Suprapubic skin (tissue), 4 donors: ENCODE data around the gene MIS12. TPM values are rescaled to one million over a fixed set of nuclear protein-coding genes. Genes with fewer than 3 reads are reported as not detected.

Source experiments
- DNase-seq, 2 donors: peaks; one replicate each; pipeline ENCODE4 v3.0.0-alpha.2; 2019; ENCODE audit warnings: low spot score in 2 of 2
- H3K27ac ChIP-seq: fragments of 200-600 bp; sonication (generic); one replicate; pipeline ENCODE4 v1.5.1; 2019
- H3K27me3 ChIP-seq: fragments of 200-600 bp; sonication (generic); one replicate; pipeline ENCODE4 v1.5.1; 2019
- H3K36me3 ChIP-seq: fragments of 200-600 bp; sonication (generic); one replicate; pipeline ENCODE4 v1.5.1; 2019
- H3K4me1 ChIP-seq: fragments of 200-600 bp; sonication (generic); one replicate; pipeline ENCODE4 v1.5.1; 2019
- H3K4me3 ChIP-seq: fragments of 200-600 bp; sonication (generic); one replicate; pipeline ENCODE4 v1.5.1; 2019; ENCODE audit warnings: mild to moderate bottlenecking
- H3K9me3 ChIP-seq: fragments of 200-600 bp; sonication (generic); one replicate; pipeline ENCODE4 v1.5.1; 2019
- EP300 ChIP-seq: sonication (generic); formaldehyde crosslinking; IDR thresholded peaks from one replicate; pipeline ENCODE4 v1.6.1; 2017; ENCODE audit warnings: antibody characterized with exemption
- POLR2A ChIP-seq, 2 donors: fragments of 450-650 bp; IDR thresholded peaks; one replicate each; pipeline ENCODE4 v1.6.1; 2017; ENCODE audit warnings: antibody characterized with exemption in 2 of 2, mild to moderate bottlenecking in 2 of 2, moderate library complexity in 2 of 2
- POLR2AphosphoS5 ChIP-seq, 3 donors: sonication (generic); formaldehyde crosslinking; IDR thresholded peaks; one replicate each; pipeline ENCODE4 v1.6.1; 2017; ENCODE audit warnings: antibody characterized with exemption in 3 of 3
- WGBS: methylation state at CpG from one replicate; pipeline ENCODE4 v1.1.5; 2018; 5-methylcytosine and 5-hydroxymethylcytosine counted together
- total RNA-seq, 4 donors: library from RNA; depleted of rRNA; stranded (reverse); fragments of >200 nt; gene quantifications; one replicate each; pipeline ENCODE4 v1.1.0, GENCODE V29; 2016
- TF ChIP-seq, protein P1 (sequence below), 2 donors: fragments of 200-600 bp in 1 of 2; fragments of 450-650 bp in 1 of 2; sonication (generic) in 1 of 2; IDR thresholded peaks; one replicate each; pipeline ENCODE4 v1.5.1; 2016 to 2019; ENCODE audit warnings: antibody characterized with exemption in 2 of 2, mild to moderate bottlenecking in 1 of 2, moderate library complexity in 1 of 2

The MIS12 gene
- total RNA-seq, 4 donors from 2014 or later = 5.8 to 15.2 (median 8.1) TPM

- Histone ChIP-seq H3K4me1 (peaks cover 12% of the 10 kb centered on the region), H3K9me3 (no peaks in the 10 kb centered on the region), H3K27me3 (no peaks in the 10 kb centered on the region), H3K36me3 (peaks cover 63% of the 10 kb centered on the region), H3K27ac (no peak overlapping the region), H3K4me3 (no peak overlapping the region)
- no peak for DNase-seq
- 62% methylated on average over 6 of the region's 6 CpGs for WGBS
- TF ChIP-seq POLR2A (IDR thresholded peaks at IDR 0.05) (no peak), EP300 (no peak), POLR2AphosphoS5 (IDR thresholded peaks at IDR 0.05) (no peak)
- TF ChIP-seq, protein P1, sequence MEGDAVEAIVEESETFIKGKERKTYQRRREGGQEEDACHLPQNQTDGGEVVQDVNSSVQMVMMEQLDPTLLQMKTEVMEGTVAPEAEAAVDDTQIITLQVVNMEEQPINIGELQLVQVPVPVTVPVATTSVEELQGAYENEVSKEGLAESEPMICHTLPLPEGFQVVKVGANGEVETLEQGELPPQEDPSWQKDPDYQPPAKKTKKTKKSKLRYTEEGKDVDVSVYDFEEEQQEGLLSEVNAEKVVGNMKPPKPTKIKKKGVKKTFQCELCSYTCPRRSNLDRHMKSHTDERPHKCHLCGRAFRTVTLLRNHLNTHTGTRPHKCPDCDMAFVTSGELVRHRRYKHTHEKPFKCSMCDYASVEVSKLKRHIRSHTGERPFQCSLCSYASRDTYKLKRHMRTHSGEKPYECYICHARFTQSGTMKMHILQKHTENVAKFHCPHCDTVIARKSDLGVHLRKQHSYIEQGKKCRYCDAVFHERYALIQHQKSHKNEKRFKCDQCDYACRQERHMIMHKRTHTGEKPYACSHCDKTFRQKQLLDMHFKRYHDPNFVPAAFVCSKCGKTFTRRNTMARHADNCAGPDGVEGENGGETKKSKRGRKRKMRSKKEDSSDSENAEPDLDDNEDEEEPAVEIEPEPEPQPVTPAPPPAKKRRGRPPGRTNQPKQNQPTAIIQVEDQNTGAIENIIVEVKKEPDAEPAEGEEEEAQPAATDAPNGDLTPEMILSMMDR (IDR thresholded peaks at IDR 0.05) = no peak
These were observed 5.4 kb upstream of the MIS12 start for GRCh38 chr17:5480962-5481361.

DNA sequence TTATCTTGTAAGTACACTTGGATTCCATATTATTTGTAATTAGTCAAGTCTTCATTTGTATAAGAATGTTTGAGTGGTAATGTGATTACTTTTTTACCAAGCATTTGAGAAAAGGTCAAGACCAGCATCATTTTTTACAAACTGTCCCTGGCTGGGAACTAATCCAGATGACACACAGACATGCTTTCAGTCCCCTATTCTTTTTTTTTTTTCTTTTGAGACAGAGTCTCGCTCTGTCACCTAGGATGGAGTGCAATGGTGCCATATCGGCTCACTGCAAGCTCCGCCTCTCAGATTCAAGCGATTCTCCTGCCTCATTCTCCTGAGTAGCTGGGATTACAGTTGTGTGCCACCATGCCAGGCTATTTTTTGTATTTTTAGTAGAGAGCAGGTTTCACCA lies 4.9 kb upstream of the MIS12 start:
- H3K4me3 ChIP-seq = no peak overlapping the region
- no peaks in the 10 kb centered on the region for H3K9me3 ChIP-seq
- no peak overlapping the region for H3K27ac ChIP-seq
- no peak for TF ChIP-seq POLR2AphosphoS5 (IDR thresholded peaks at IDR 0.05)
- no peak for TF ChIP-seq POLR2A (IDR thresholded peaks at IDR 0.05)
- TF ChIP-seq EP300 = no peak
- TF ChIP-seq, protein P1 (IDR thresholded peaks at IDR 0.05) = no peak
- peaks cover 58% of the 10 kb centered on the region for H3K36me3 ChIP-seq
- 93% methylated on average over 4 of the region's 4 CpGs for WGBS
- no peaks in the 10 kb centered on the region for H3K27me3 ChIP-seq
- H3K4me1 ChIP-seq = peaks cover 12% of the 10 kb centered on the region
- no peak for DNase-seq

DNA sequence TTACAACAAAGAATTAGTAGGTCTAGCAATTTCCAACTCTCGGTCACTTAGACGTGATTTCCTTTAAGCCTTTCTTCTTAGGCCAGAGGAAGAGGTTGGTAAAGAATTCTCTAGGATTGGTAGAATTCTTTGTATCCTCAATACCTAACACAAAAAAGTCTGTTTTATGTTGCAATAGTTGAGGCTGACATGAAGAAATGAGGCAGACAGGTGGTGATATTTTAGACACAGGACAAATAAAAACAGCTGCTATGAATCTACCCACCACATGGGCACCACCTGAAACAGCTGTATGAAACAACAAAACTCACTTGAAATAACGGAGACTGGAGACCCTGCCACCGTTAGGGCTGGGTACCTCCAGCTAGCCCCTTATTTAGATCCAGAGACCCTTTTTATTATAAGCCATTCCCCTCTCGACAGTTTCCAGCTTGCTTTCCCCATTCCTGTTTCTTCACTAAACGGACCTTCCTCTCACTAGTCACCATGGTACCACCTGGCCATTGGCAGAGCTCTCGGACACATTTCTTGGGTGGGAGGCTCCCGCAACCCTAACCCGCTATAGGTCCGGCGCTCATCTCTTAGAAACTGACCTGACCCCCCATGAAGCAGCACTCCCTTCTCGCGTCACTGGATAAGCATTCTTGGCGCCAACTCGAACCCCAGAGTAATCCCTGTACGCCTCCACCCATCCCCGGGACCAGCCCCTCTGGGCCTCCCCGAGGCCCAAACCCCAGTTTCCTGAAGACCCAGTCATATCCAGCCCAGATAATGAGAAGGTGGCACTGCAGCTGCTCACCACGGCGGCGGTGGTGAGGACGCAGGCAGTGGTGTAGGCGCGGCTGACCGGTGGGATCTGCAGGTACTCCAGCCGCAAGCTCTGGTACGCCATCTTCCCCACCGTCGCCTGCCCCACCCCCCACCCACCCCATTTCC lies 828 bp upstream of the MIS12 start, which contains the start of gene DERL2:
DERL2 (minus strand) TSS at position 909 of the 936 bp plus-strand sequence; CDS start at position 892, 17 bp downstream.
- Histone ChIP-seq H3K27me3 (no peaks in the 10 kb centered on the region), H3K36me3 (peaks cover 32% of the 10 kb centered on the region)

GRCh38 chr17:5488752-5489151 lies 2.4 kb downstream of the MIS12 start:
- 60% methylated on average over 8 of the region's 8 CpGs for WGBS
- TF ChIP-seq POLR2A (IDR thresholded peaks at IDR 0.05) (no peak), EP300 (no peak), POLR2AphosphoS5 (IDR thresholded peaks at IDR 0.05) (no peak)
- TF ChIP-seq, protein P1 (IDR thresholded peaks at IDR 0.05) = no peak
- Histone ChIP-seq H3K9me3 (no peaks in the 10 kb centered on the region), H3K4me1 (peaks cover 26% of the 10 kb centered on the region), H3K27ac (no peak overlapping the region), H3K4me3 (no peak overlapping the region), H3K27me3 (no peaks in the 10 kb centered on the region), H3K36me3 (peaks cover 19% of the 10 kb centered on the region)
- no peak for DNase-seq

More for the DNA sequence above, 828 bp upstream of the MIS12 start, which contains the start of gene DERL2:
- WGBS = 6% methylated on average over 29 of the region's 29 CpGs
- no peak for DNase-seq
- Histone ChIP-seq H3K4me3 (peak within 1 kb of the TSS; percentile 92), H3K9me3 (no peaks in the 10 kb centered on the region), H3K4me1 (peaks cover 26% of the 10 kb centered on the region), H3K27ac (peak within 1 kb of the TSS; percentile 98)
- TF ChIP-seq EP300 (no peak), POLR2AphosphoS5 (IDR thresholded peaks at IDR 0.05) (no peak), POLR2A (IDR thresholded peaks at IDR 0.05) (peak in 1 of 2 donors; percentile 54)

- DNase-seq = no peak
- TF ChIP-seq, protein P1 (IDR thresholded peaks at IDR 0.05) = no peak
- TF ChIP-seq POLR2A (IDR thresholded peaks at IDR 0.05) (no peak), POLR2AphosphoS5 (IDR thresholded peaks at IDR 0.05) (no peak), EP300 (no peak)
- WGBS = 100% methylated on average over 2 of the region's 2 CpGs
- no peak overlapping the region for H3K4me3 ChIP-seq
- H3K4me1 ChIP-seq = peaks cover 6% of the 10 kb centered on the region
- no peak overlapping the region for H3K27ac ChIP-seq
- no peaks in the 10 kb centered on the region for H3K9me3 ChIP-seq
- no peaks in the 10 kb centered on the region for H3K27me3 ChIP-seq
- H3K36me3 ChIP-seq = peaks cover 18% of the 10 kb centered on the region
These were observed 6.6 kb downstream of the MIS12 start for GRCh38 chr17:5492970-5493369.
